Epithelial cell of prostate (primary cell): Measurements from ENCODE around the gene TMTC3.
"Not testable (repeated sequence)": the region's sequence is repeated elsewhere in the genome, so short reads cannot be mapped to it uniquely, and the experiment has no call there.

Experiments used
- DNase-seq: peaks from one replicate; pipeline ENCODE4 v3.0.0-alpha.2; 2011; ENCODE audit warnings: low read depth, low spot score
- H3K27ac ChIP-seq: fragments of 450-650 bp; 2 replicates; pipeline ENCODE4 v1.5.1; 2017; ENCODE audit warnings: mild to moderate bottlenecking

Gene TMTC3

DNA sequence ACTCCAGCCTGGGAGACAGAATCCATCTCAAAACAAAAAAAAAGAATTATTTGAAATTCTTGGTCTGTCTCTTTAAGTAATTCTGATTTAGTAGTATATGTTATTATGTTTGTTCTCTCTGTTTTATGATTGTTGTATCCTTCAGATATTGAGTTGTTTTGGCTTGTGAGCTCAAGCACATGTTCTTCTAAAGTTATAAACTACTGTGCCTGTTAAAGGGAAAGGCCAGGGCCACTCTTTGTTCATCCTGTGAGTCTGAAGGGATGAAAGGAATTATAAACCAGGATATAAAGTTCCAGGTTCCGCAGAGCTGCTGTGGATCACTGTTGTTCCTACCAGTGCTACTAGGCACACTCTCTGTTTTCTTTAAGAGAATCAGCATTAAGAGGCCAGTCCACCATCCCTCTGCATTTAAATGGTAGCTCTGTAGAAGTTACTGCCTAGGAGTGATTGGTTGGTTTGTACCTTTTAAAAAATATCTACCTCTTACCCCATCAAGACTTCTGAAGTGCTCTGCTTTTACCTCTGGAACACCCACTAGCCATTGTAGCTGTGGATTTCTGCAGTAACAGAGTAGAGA lies 14.1 kb downstream of the TMTC3 start:
- DNase-seq = no peak

GRCh38 chr12:88163371-88163770 lies 21.3 kb downstream of the TMTC3 start:
- H3K27ac ChIP-seq = no peak overlapping the region
- DNase-seq = no peak

More for the DNA sequence above, 14.1 kb downstream of the TMTC3 start:
- H3K27ac ChIP-seq = no peak overlapping the region

DNA sequence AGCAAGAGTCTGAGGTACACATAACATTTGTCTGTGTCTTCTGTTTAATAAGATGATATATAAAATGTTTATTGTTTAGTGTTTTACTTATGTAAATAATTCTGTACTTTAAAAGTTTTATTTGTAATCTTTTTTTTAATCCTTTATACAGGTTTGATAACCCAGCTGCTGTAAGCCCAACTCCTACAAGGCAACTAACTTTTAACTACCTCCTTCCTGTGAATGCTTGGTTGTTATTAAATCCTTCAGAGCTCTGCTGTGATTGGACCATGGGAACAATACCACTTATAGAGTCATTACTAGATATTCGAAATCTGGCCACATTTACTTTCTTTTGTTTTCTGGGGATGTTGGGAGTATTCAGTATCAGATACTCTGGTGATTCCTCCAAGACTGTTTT lies 24.1 kb downstream of the TMTC3 start:
- no peak for DNase-seq
- H3K27ac ChIP-seq = no peak overlapping the region

GRCh38 chr12:88167384-88167783 lies 25.3 kb downstream of the TMTC3 start:
- H3K27ac ChIP-seq = no peak overlapping the region
- DNase-seq = no peak

DNA sequence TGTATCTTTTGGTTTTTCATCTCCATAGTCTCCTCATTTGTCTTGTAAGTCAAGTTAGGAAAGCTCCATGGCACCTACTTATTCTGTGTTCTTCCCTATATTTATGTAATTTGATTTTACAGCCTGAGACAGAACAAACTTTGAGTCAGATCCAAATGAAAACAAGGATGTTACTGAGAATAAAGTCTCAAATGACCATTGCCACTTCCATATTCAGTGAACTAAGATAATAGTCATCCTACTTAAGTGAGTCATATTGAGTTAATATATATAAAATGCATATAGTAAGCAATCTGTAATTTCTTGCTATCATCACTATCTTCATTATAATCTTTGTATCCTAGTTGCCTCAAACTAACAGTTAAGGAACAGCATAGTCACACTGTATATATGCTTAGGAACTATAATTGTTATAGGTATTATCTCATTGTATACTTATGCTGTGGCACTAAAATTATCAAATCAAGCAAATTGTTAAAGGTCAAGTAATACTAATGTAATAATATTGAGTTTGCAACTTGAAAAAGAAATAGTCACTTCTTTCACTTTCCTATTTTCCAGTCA lies 30.8 kb downstream of the TMTC3 start:
- DNase-seq = no peak
- peak overlapping the region; percentile 16 for H3K27ac ChIP-seq

DNA sequence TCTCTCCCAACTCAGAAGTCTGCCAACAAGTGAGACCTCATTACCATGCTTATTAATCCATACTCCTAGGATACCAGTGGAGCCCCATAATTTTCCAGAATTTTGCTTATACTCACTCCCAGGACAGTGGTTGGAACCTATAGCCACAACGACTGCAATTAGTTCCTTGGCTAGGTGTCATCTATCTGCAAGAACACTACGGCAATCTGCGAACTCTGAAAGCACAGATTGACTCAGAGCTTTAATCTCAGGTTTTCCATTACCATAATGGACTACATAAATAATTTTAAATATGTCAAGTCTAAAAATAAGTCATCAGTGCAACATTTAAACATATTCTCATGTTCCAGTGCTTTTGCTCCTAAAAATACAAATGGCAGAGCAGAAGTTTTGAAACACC lies 33.4 kb downstream of the TMTC3 start:
- no peak overlapping the region for H3K27ac ChIP-seq
- DNase-seq = no peak

DNA sequence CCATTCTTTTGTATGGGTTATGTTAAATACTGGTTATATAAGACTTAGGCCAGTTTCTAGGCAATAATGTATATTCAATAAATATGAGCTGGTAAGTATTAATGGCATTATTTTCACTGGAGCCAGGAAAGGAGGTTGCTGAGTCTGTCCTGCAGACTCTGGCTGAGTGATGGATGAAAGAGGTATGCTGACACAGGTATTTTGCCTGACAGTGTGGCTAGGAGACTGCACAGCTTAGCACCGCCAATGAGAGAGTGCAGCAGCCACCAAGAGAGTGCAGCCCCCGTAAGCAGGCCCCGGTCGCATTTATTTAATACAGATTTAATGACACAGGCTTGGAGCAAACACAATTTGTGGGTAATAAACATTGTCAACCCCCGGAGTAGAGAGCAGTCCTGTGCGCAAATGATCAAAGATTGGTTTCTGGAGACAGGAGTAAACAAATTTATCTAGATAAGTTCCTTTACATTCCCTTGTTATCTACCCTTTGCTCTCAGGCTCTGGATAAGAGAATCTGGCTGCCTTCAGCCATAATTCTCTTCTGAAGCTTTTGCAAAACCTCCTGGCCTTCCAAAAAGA lies 37.4 kb downstream of the TMTC3 start:
- H3K27ac ChIP-seq = no peak overlapping the region
- DNase-seq = no peak

DNA sequence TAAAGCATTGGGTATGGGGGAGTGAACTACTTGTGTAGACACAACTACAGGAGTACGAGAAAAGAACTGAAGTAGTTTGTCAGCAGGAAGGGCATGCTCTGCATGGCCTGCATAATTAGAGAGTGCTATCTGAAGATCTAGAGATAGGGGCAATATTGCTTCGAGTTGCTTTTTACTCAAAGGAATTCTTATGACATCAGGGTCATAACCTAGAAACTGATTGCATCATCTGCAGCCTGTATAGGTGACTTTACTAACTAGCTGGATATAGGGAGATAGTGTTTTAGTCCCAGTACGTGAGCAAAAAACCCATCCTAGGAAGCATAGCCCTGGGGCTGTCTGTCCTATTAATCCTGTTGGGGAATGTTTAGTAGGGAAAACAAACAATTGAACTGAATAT lies 39.8 kb downstream of the TMTC3 start:
- DNase-seq = no peak
- H3K27ac ChIP-seq = peak overlapping the region; percentile 8

DNA sequence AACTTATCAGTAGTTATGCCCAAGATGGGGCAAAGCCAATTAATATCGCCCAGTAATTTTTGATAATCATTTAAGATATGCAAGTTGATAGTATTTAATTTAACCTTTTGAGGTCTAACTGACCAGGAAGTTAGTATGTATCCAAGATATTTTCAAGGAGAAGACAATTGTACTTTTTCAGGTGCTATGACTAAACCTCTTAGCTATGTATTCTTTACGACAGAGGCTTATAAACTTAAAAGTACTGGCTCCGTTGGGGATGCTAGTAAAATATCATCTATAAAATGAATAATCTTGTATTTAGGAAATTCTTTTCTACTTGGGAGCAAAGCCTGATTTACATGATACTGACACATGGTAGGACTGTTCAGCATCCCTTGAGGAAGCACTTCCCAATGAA lies 40.3 kb downstream of the TMTC3 start:
- DNase-seq = no peak
- peak overlapping the region; percentile 8 for H3K27ac ChIP-seq

DNA sequence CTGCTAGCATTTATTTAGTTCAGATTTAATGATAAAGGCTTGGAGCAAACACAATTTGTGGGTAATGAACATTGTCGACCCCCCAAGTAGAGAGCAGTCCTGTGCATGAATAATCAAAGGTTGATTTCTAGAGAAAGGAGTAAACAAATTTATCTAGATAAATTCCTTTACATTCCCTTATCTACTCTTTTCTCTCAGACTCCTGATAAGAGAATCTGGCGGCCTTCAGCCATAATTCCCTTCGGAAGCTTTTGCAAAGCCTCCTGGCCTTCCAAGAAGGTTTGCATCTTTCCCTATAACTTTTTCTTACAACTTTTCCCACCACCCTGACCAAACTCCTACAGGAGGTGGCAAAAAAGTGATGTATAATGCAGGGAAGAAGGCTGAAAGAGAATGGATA lies 42.1 kb downstream of the TMTC3 start:
- no peak overlapping the region for H3K27ac ChIP-seq
- no peak for DNase-seq

- DNase-seq = no peak
- H3K27ac ChIP-seq = peak overlapping the region; percentile 19
Observed at GRCh38 chr12:88185279-88185678, 43.2 kb downstream of the TMTC3 start.

DNA sequence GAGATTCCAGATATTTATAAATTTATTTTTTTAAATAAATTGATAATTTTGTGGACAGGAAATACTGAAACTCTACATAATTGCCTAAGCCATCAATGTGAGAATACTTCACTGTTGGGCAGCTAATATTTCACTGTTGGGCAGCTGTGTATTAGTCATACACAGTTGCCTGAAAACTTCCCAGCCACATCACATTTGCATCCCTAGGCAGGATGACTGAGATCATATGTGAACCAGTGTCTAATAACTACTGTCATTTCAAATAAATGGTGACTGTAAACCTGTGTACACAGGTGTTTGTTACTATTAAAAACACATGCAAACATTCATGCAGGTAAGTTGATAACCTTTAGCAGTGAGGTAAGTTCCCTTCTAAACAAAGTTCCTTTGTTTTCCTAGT lies 43.9 kb downstream of the TMTC3 start:
- peak overlapping the region; percentile 19 for H3K27ac ChIP-seq
- DNase-seq = peak; percentile 76

DNA sequence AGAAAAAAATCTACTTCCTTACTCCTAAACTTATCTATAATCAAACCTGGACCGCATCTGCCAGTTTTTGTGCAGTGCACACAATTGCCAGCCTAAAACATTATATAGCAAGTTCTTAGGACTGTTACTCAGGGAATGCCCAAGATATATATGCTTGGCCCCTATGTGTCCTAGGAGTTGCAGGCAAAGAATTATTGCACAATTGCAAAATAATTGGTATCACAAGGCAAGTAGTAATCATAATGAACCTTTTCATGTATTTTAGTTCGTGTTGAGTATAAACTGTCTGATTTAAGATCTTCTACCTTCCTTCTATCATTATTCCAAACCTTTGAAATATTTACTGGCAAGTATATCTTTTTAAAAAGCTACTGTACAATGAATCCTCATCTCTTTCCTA lies 45.5 kb downstream of the TMTC3 start:
- H3K27ac ChIP-seq = peak overlapping the region; percentile 22
- no peak for DNase-seq

- peak overlapping the region; percentile 22 for H3K27ac ChIP-seq
- no peak for DNase-seq
Observed at GRCh38 chr12:88188180-88188579, 46.1 kb downstream of the TMTC3 start.

DNA sequence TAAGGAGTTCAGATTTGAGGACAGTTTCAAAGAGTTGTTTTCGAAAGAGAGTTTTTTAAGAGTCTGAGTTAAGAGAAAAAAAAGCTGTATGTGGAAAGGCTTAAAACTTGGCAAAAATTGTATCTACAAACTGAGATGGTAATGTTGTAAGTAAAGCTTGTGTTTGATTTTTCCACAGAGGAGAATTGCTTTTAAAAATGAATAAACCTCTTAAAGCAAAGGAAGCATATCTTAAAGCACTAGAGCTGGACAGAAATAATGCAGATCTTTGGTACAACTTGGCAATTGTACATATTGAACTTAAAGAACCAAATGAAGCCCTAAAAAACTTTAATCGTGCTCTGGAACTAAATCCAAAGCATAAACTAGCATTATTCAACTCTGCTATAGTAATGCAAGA lies 50.3 kb downstream of the TMTC3 start:
- no peak overlapping the region for H3K27ac ChIP-seq
- no peak for DNase-seq

- H3K27ac ChIP-seq = no peak overlapping the region
- no peak for DNase-seq
Observed at GRCh38 chr12:88194868-88195267, 52.8 kb downstream of the TMTC3 start.

GRCh38 chr12:88200029-88200428 lies 57.9 kb downstream of the TMTC3 start:
- no peak overlapping the region for H3K27ac ChIP-seq
- DNase-seq = no peak

- H3K27ac ChIP-seq = no peak overlapping the region
- DNase-seq = no peak
Observed at GRCh38 chr12:88202500-88202899, 60.4 kb downstream of the TMTC3 start.

DNA sequence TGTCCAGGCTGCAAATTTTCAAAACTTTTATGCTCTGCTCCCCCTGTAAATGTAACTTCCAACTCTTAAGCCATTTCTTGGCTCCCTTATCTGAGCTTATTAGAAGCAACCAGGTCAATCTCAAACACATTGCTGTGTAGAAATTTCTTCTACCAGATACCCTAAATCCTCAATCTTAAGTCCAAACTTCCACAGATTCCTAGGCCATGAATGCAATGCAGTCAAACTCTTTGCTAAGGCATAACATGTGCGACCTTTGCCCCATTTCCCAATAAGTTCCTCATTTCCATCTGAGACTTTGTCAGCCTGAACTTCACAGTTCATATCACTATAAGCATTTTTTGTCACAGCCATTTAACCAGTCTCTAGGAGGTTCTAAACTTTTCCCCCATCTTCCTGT lies 64.5 kb downstream of the TMTC3 start:
- DNase-seq = no peak
- no peak overlapping the region for H3K27ac ChIP-seq

- no peak for DNase-seq
- H3K27ac ChIP-seq = no peak overlapping the region
Observed at GRCh38 chr12:88207921-88208620, 66.0 kb downstream of the TMTC3 start.

- no peak for DNase-seq
- no peak overlapping the region for H3K27ac ChIP-seq
Observed at GRCh38 chr12:88208661-88209060, 66.6 kb downstream of the TMTC3 start.

DNA sequence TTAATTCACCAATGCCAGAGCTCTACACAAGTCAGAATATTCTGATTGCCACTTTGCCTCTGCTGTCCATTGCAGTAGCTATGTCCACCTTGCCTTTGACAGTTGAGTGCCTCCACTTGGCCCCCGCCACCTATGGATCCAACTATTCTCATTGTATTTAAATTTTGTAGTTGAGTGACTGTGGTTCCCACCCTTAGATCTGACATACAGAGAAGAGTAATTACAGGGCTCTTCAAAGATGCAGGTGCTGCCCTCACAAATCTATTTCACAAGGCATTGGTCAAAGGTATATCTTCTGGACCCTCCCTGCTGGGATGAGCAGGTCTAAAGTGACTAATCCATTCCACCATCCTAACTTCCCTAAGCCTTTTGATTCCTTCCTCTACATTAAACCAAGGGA lies 68.2 kb downstream of the TMTC3 start:
- not testable (repeated sequence) for DNase-seq, H3K27ac ChIP-seq
